Stimulated activated memory B cell treated with anti-CD40 and anti-IgM and Interleukin-4, amounts not matched to agents 10 μg/mL and 1 μg/mL and 100 μg/mL, for 72 hours (primary cell): ENCODE results near the gene EPHA2.
"Not testable (repeated sequence)": the region's sequence is repeated elsewhere in the genome, so short reads cannot be mapped to it uniquely, and the experiment has no call there.

Experiments used
- ATAC-seq: fragments of 150-1000 bp; cut with Tn5 transposase; 2 replicates; pipeline ENCODE4 v1.10.0; 2021
- H3K27ac Mint-ChIP-seq: one replicate; pipeline ENCODE4 v1.8.0; 2022; ENCODE audit warnings: mild to moderate bottlenecking, mixed read lengths
- H3K27me3 Mint-ChIP-seq: one replicate; pipeline ENCODE4 v1.8.0; 2022; ENCODE audit warnings: mixed read lengths
- H3K36me3 Mint-ChIP-seq: one replicate; pipeline ENCODE4 v1.8.0; 2022; ENCODE audit warnings: mixed read lengths
- H3K4me1 Mint-ChIP-seq: one replicate; pipeline ENCODE4 v1.8.0; 2022; ENCODE audit warnings: mixed read lengths
- H3K4me3 Mint-ChIP-seq: one replicate; pipeline ENCODE4 v1.8.0; 2022; ENCODE audit warnings: mild to moderate bottlenecking, moderate library complexity, mixed read lengths
- H3K9me3 Mint-ChIP-seq: one replicate; pipeline ENCODE4 v1.8.0; 2022; ENCODE audit warnings: mixed read lengths

The EPHA2 gene

GRCh38 chr1:16117369-16117768 is 38.5 kb downstream of the EPHA2 start:
- H3K4me3 Mint-ChIP-seq: no peak overlapping the region

DNA sequence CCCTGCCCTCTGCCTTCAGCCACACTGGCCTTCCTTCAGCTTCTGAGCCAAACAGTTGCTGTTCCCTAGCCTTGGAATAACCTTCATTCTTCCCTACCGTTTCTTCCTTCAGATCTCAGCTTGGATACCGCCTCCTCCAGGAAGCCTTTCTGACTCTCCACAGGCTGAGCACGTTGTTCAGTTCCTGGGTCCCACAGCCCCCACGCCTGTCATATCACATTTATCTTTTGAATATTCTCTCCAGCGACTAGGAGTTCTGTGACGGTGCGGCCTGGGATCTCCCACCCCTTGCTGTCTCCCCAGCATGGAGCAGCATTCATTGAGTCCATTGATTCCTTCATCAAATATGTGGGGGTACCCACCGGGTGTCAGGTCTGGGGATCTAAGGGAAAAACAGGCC is 39.2 kb downstream of the EPHA2 start:
- H3K27ac Mint-ChIP-seq: no peak overlapping the region
- no peaks in the 10 kb centered on the region for H3K36me3 Mint-ChIP-seq

More at GRCh38 chr1:16117369-16117768, 38.5 kb downstream of the EPHA2 start:
- H3K9me3 Mint-ChIP-seq: no peaks in the 10 kb centered on the region
- no peak overlapping the region for H3K27ac Mint-ChIP-seq
- no peak for ATAC-seq
- H3K4me1 Mint-ChIP-seq: no peaks in the 10 kb centered on the region
- peaks cover 39% of the 10 kb centered on the region for H3K27me3 Mint-ChIP-seq
- no peaks in the 10 kb centered on the region for H3K36me3 Mint-ChIP-seq

DNA sequence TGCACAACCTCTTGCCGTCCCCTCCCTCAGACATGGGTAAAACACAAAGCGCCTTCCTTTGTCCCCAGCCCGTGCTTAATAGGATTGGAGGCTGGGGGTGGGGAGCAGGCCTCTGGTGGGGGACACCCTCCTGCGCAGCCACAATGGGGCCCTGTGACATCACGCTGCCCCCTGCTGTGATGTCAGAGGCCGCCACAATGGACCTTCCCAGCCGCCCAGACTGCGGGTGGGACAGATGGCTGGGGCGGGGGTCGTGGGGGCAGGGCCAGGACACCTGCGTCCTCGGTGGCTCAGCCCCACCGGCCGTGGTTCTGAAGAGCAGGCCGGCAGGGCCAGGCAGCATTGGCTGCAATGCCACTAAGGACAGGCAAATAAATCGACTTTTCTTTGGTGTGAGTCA is 39.9 kb downstream of the EPHA2 start:
- Mint-ChIP-seq H3K36me3 (no peaks in the 10 kb centered on the region), H3K4me1 (no peaks in the 10 kb centered on the region), H3K27ac (no peak overlapping the region), H3K4me3 (no peak overlapping the region), H3K27me3 (peaks cover 43% of the 10 kb centered on the region), H3K9me3 (no peaks in the 10 kb centered on the region)
- ATAC-seq: no peak

More for the DNA sequence above, 39.2 kb downstream of the EPHA2 start:
- Mint-ChIP-seq H3K9me3 (no peaks in the 10 kb centered on the region), H3K27me3 (peaks cover 39% of the 10 kb centered on the region), H3K4me1 (no peaks in the 10 kb centered on the region), H3K4me3 (no peak overlapping the region)
- ATAC-seq: no peak

- peaks cover 48% of the 10 kb centered on the region for H3K27me3 Mint-ChIP-seq
- H3K4me1 Mint-ChIP-seq: no peaks in the 10 kb centered on the region
- no peak overlapping the region for H3K4me3 Mint-ChIP-seq
- no peaks in the 10 kb centered on the region for H3K9me3 Mint-ChIP-seq
- ATAC-seq: no peak
- H3K27ac Mint-ChIP-seq: no peak overlapping the region
- no peaks in the 10 kb centered on the region for H3K36me3 Mint-ChIP-seq
These were observed 40.3 kb downstream of the EPHA2 start for GRCh38 chr1:16115468-16115983.

DNA sequence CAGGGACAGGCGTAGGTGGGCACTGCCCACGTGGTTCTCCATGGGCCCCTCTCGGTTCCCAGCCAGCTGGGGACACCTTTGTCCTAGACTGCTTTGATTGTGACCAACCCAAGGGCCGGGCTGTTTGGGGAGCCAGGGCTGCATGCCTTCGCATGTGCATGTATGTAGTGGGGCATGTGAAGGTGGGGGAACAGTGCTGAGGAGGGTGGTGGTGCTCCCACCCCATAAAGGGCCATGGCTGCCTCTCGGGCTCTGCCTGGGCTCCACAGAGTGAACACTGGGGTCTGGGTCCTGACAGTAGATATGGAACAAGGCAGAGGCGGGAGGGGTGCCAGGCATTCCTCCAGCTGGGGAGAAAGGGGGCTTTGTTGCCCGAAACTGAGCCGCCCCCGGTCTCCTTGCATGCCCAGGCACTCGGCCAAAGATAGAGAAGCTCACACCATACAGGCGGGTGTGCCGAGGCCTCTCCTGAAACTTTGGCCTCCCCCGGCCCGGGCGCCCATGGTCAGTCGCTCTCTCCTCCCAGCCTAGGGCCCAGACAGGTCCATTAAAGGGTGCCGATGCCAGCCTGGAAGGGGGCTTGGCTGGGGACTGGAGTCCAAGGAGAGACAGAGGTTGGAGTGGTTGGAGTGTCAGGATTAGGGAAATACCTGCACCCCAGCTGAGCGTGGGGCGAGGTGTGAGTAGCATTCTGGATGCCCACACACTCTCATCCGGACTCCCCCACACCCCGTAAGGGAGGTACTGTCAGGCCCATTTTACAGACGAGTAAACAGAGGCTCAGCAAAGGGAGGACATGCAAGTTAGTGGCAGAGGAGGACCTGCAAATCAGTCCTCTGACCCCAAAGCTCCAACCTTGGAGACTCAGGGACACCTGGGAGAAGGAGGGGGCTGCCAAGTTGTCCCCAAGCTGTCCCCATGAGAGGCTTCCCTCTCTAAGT is 41.1 kb downstream of the EPHA2 start:
- H3K4me1 Mint-ChIP-seq: no peaks in the 10 kb centered on the region
- H3K9me3 Mint-ChIP-seq: peaks cover 3% of the 10 kb centered on the region
- H3K36me3 Mint-ChIP-seq: no peaks in the 10 kb centered on the region
- no peak for ATAC-seq
- H3K27ac Mint-ChIP-seq: no peak overlapping the region
- H3K4me3 Mint-ChIP-seq: no peak overlapping the region
- peaks cover 55% of the 10 kb centered on the region for H3K27me3 Mint-ChIP-seq

- peaks cover 62% of the 10 kb centered on the region for H3K27me3 Mint-ChIP-seq
- H3K36me3 Mint-ChIP-seq: no peaks in the 10 kb centered on the region
- H3K27ac Mint-ChIP-seq: no peak overlapping the region
- H3K9me3 Mint-ChIP-seq: peaks cover 6% of the 10 kb centered on the region
- ATAC-seq: no peak
- H3K4me3 Mint-ChIP-seq: no peak overlapping the region
- H3K4me1 Mint-ChIP-seq: no peaks in the 10 kb centered on the region
These were observed 43.0 kb downstream of the EPHA2 start for GRCh38 chr1:16112596-16113555.

DNA sequence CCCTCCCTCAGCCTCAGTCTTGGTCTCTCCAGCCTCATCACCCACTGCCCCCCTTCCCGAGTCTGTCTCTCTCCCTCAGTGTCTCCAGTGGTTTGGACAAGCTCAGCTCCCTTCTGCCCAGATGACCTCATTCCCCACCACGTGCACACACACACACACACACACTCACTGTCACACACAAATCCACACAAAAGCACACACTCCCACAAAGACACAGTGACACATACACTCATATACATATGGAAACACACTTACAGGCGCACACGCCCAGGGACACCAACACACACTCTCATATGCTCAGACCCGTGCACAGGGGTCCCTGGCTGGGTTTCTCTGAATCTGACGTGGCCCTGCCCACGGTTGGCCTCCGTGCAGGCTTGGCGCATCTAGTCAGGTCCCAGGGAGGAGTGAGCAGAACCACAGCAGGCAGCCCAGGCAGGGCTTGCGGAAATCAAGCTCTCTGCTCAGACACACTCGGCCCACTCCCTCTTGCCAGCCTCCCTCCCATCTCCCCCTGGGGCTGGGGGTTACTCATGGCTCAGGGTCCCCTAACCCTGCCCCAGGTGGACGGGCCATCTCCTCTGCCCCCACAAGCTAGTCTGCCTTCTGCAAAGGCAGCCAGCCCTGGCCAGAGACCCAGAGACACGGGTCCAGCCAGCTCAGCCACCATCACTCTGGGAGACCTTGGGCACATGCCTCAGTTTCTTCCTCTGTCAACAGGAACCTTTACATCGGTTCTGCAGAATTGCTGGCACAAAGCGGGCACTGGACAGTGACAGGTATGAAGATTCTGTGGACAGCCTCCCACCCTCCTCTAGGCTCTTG is 43.9 kb downstream of the EPHA2 start:
- H3K4me1 Mint-ChIP-seq: no peaks in the 10 kb centered on the region
- H3K36me3 Mint-ChIP-seq: no peaks in the 10 kb centered on the region
- H3K27ac Mint-ChIP-seq: no peak overlapping the region
- H3K27me3 Mint-ChIP-seq: peaks cover 61% of the 10 kb centered on the region
- ATAC-seq: no peak
- H3K4me3 Mint-ChIP-seq: no peak overlapping the region
- H3K9me3 Mint-ChIP-seq: peaks cover 7% of the 10 kb centered on the region

GRCh38 chr1:16110884-16111283 is 45.0 kb downstream of the EPHA2 start:
- peaks cover 10% of the 10 kb centered on the region for H3K9me3 Mint-ChIP-seq
- peaks cover 64% of the 10 kb centered on the region for H3K27me3 Mint-ChIP-seq
- no peaks in the 10 kb centered on the region for H3K36me3 Mint-ChIP-seq
- no peak overlapping the region for H3K27ac Mint-ChIP-seq
- H3K4me1 Mint-ChIP-seq: no peaks in the 10 kb centered on the region
- no peak for ATAC-seq
- no peak overlapping the region for H3K4me3 Mint-ChIP-seq

DNA sequence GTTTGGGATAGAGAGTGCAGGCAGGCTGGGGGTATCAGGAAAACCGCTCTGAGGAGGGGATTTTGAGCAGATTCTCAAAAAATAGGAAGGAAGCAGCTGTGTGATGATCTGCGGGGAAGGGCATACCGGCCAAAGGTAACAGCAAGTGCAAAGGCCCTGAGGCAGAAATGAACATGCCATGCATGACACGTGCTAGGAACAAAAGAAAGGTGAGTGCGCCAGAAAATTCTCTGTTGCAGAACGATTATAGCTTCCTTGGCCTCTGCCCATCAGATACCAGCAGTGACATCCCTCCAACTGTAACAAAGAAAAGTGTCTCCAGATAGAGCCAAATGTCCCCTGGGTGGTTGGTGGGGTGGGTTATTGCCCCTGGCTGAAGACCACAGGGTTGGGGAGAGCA is 45.4 kb downstream of the EPHA2 start:
- H3K36me3 Mint-ChIP-seq: no peaks in the 10 kb centered on the region
- H3K9me3 Mint-ChIP-seq: peaks cover 10% of the 10 kb centered on the region
- no peak for ATAC-seq
- H3K27me3 Mint-ChIP-seq: peaks cover 65% of the 10 kb centered on the region
- no peak overlapping the region for H3K27ac Mint-ChIP-seq
- H3K4me1 Mint-ChIP-seq: no peaks in the 10 kb centered on the region
- no peak overlapping the region for H3K4me3 Mint-ChIP-seq

DNA sequence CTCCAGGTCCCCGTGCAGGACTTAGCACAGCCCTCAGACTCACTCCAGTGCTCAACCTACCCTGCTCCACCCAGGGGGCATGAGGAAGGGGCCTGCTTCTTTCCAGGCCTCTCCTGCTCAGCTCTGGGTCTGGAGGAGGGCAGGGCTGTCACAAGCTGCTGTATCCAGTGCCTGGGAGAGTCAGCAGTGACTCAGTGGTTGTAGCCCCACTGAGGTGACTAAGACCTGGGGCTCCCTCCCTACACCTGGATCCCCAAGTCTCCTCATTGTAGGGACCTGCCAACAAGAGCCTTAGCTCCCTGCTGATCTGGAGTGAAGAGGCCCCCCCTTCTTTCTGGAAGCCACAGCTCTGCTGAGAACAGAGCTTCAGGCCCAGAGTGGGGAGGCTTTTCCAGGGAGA is 46.3 kb downstream of the EPHA2 start:
- H3K4me1 Mint-ChIP-seq: no peaks in the 10 kb centered on the region
- H3K27me3 Mint-ChIP-seq: peaks cover 65% of the 10 kb centered on the region
- no peak overlapping the region for H3K27ac Mint-ChIP-seq
- no peaks in the 10 kb centered on the region for H3K36me3 Mint-ChIP-seq
- H3K4me3 Mint-ChIP-seq: no peak overlapping the region
- H3K9me3 Mint-ChIP-seq: peaks cover 10% of the 10 kb centered on the region
- no peak for ATAC-seq

DNA sequence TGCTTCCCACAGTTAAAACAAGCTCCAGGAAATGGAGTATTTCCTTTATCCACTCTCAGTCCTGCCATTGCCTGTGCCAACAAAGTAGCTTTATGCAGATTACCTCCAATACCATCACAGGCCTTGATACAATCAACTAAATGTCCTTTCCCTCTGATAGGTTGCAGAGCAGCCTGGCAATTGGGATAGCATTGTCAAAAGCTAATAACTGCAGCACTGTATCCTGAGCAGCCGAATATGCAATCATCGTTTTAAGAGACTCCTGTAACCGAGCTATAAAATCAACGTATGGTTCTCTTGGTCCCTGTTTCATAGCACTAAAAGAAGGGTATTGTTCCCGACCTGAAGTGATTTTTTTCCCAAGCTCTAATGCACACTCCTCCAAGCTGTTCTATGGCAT is 48.8 kb downstream of the EPHA2 start:
- H3K27ac Mint-ChIP-seq, H3K4me1 Mint-ChIP-seq, H3K4me3 Mint-ChIP-seq, ATAC-seq, H3K36me3 Mint-ChIP-seq: not testable (repeated sequence)
- Mint-ChIP-seq H3K27me3 (peaks cover 48% of the 10 kb centered on the region), H3K9me3 (peaks cover 13% of the 10 kb centered on the region)

GRCh38 chr1:16101623-16102022 is 54.2 kb downstream of the EPHA2 start:
- Mint-ChIP-seq H3K27ac (no peak overlapping the region), H3K4me1 (no peaks in the 10 kb centered on the region), H3K4me3 (no peak overlapping the region), H3K36me3 (no peaks in the 10 kb centered on the region), H3K9me3 (peaks cover 6% of the 10 kb centered on the region), H3K27me3 (peaks cover 17% of the 10 kb centered on the region)
- no peak for ATAC-seq

- H3K27me3 Mint-ChIP-seq: peaks cover 30% of the 10 kb centered on the region
- H3K36me3 Mint-ChIP-seq: no peaks in the 10 kb centered on the region
- no peak overlapping the region for H3K27ac Mint-ChIP-seq
- H3K9me3 Mint-ChIP-seq: peaks cover 3% of the 10 kb centered on the region
- no peaks in the 10 kb centered on the region for H3K4me1 Mint-ChIP-seq
- ATAC-seq: no peak
- H3K4me3 Mint-ChIP-seq: no peak overlapping the region
These were observed 56.5 kb downstream of the EPHA2 start for GRCh38 chr1:16099412-16099811.

- H3K4me3 Mint-ChIP-seq: no peak overlapping the region
- H3K36me3 Mint-ChIP-seq: no peaks in the 10 kb centered on the region
- H3K27ac Mint-ChIP-seq: no peak overlapping the region
- no peak for ATAC-seq
- H3K9me3 Mint-ChIP-seq: no peaks in the 10 kb centered on the region
- peaks cover 45% of the 10 kb centered on the region for H3K27me3 Mint-ChIP-seq
- no peaks in the 10 kb centered on the region for H3K4me1 Mint-ChIP-seq
These were observed 60.4 kb downstream of the EPHA2 start for GRCh38 chr1:16095447-16095846.
